HG02943 (cell line): ENCODE measurements around the gene PERM1.

ENCODE experiments used
- ATAC-seq: cut with Tn5 transposase; IDR thresholded peaks from one replicate; pipeline ENCODE4 v1.9.1; 2021; ENCODE audit warnings: mild to moderate bottlenecking, low read depth, moderate library complexity; ENCODE audit not compliant: unreplicated experiment

The PERM1 gene

GRCh38 chr1:966704-967300, 15.1 kb downstream of the PERM1 start:
- ATAC-seq: no peak

DNA sequence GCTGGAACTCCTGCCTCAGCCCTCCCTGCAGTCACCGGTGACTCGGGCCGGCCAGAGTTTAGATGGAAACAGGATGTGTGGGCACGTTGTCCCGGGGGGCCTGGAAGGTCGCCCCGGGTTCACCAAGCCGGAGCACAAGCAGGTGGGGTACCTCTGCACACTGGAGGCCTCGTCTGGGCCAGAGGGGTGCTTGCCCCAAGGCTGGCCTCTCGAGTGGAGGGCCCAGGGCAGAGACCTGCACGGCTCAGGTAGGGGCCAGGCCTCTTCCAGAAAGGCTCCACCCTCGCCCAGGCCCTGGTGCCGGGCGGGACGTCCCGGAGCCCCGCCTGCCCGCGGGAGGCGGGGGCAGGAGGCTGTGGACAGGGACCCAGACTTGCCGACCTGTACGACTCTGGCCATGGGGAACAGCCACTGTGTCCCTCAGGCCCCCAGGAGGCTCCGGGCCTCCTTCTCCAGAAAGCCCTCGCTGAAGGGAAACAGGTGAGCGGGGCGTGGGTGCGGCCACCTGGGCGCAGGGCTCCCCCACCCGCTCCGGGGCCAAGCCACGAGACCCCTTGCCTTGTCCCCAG, 15.7 kb downstream of the PERM1 start, which contains the start of gene PLEKHN1:
PLEKHN1 (plus strand) TSS at position 348 of the 569 bp plus-strand sequence; CDS start at position 398, 50 bp downstream.
- ATAC-seq: no peak

DNA sequence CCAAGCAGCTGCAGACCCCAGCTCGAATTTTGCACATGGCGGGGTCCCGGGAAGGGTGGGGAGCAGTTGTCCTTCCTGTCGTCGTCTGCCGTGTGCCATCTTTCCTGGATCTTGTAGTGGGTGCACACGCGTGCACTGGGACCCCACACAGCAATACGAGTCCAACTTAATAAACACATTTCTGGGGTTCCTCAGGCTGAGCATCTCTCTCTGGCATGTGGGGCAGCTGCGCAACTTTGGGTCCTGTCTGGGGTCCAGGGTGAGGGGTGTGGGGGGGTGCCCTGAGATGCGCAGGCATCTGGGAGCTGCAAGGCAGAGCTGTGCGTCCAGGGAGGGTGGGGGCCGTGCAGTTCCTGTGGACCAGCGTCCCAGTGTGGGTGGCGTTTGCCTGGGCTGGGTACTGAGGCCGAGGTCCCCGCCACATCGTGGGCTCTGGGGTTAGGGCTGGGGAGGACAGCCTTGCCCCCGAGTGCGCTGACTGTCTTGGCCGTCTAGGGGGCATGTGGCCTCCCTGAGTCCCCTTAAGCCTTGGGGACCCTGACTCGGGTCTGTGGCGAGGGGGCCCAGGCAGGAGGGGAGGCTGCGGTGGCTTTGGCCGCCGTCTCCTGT, 16.3 kb downstream of the PERM1 start:
- no peak for ATAC-seq

- ATAC-seq: no peak
These were observed 17.0 kb downstream of the PERM1 start for GRCh38 chr1:964691-965525.

GRCh38 chr1:963746-964525, 18.0 kb downstream of the PERM1 start:
- ATAC-seq: no peak

GRCh38 chr1:963301-963651, 18.6 kb downstream of the PERM1 start:
- ATAC-seq: no peak

DNA sequence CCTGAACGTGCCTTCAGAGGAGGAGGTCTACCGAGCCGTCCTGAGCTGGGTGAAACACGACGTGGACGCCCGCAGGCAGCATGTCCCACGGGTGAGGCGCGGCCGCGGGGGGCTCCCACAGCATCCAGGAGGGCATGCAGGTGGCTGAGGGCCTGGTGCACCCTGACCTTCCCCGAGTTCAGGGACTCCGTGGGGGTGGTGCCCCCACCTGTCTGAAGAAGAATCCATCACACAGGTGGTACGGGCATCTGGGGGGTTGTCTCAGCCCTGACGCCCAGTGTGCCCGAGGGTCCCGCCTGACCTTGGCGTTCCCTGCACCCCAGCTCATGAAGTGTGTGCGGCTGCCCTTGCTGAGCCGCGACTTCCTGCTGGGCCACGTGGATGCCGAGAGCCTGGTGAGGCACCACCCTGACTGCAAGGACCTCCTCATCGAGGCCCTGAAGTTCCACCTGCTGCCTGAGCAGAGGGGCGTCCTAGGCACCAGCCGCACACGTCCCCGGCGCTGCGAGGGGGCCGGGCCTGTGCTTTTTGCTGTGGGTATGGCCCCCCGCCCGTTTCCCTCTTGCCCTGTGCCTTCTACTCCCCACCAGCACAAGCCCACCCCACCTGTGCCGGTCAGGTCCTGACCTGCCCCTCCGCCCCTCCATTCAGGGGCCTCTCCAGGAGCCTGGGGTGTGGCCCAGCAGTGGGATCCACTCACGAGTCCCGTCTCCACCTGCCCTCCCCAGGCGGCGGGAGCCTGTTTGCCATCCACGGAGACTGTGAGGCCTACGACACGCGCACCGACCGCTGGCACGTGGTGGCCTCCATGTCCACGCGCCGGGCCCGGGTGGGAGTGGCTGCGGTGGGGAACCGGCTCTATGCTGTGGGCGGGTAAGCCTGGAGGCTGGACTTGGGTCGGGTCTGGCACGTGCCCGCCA, 19.3 kb downstream of the PERM1 start:
- ATAC-seq: no peak

- no peak for ATAC-seq
These were observed 20.7 kb downstream of the PERM1 start for GRCh38 chr1:961132-961669.

DNA sequence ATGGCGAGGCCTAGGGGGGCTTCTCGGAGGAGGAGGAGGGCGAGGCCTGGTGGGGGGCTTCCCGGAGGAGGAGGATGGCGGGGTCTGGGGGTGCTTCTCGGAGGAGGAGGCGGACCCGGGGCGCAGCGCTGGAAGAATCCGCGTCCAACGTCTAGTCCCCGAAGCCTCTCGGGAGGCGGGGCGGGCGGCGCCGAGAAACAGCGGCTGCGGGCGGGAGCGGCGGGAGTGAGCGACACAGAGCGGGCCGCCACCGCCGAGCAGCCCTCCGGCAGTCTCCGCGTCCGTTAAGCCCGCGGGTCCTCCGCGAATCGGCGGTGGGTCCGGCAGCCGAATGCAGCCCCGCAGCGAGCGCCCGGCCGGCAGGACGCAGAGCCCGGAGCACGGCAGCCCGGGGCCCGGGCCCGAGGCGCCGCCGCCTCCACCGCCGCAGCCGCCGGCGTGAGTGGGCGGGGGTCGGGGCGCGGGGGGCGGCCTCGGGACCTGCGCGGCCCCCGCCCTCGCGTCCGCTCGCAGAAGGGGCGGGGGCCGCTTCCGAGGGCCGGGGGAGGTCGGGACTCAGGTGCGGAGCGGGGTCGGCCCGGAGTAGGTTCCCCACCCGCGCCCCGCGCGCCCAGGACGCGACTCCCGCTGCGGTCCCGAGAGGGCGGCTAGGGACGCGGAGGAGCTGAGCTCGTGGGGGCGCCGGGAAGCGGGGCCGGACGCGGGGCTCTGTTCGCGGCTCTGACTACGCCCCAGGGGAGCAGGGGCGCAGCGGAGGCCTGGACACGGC, 21.3 kb downstream of the PERM1 start, which contains the start of gene KLHL17:
KLHL17 (plus strand) TSS at position 222 of the 769 bp plus-strand sequence; CDS start at position 332, 110 bp downstream.
- no peak for ATAC-seq

- no peak for ATAC-seq
These were observed 22.0 kb downstream of the PERM1 start for GRCh38 chr1:959731-960362.

DNA sequence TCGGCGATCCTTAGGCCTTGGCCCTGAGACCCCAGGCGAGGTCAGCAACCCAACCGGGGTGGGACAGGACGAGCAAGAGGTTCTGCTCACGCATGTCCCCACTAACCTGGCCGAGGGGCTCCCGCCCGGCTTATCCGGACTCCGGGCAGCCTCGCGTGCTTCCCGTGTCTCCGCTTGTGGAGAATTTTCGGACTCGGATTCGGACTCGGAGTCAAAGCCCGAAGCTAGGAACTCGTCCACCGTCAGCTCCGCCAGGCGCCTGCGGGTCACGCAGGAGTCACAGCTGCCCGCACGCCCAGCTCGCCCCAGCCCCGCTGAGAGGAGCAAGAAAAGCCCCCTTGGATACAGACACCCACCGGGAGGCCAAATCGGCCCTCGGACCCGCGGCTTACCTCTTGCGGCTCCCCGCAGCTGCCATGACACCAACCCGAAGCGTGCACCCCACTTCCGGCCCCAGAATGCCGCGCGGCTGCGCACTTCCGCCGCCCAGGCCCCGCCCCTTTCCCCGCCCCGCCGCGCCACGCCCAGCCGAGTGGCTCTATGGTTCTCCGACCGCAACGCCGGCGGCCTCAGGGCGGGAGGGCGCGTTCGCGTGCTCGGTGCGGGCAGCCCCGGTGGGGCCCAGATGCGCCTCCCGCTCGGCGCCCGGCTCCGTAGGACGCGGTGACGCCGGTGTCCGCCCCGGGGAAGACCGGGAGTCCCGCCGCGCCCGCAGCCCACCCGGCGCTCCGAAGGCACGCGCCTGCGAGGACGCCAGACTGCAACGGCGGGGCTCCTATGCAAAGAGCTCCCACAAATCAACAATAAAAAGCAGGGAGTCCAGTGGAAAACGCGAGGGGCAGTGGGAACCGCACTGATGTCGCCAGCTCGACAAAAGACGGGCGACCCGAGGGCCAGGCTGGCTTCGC, 22.8 kb downstream of the PERM1 start, which contains the start of gene NOC2L:
NOC2L (minus strand) TSS at position 434 of the 908 bp plus-strand sequence; CDS start at position 418, 16 bp downstream.
- peak; percentile 62 for ATAC-seq

DNA sequence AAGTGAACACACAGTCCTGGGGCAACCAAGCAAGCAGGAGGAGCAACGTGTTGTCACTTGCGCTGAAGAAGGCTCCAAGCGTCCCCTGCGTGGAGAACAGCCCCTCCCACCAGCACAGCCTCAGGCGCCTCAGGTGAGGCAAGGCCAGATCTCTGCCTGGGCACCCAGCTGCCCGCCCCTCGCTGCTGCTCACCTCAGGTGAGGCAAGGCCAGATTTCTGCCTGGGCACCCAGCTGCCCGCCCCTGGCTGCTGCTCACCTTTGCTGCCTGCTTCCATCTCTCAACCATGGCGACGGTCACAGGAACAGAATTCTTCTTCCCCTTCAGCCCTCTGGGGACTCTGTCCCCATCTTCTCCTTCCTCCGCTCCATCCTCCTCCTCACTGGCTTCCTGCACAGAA, 25.3 kb downstream of the PERM1 start:
- no peak for ATAC-seq

GRCh38 chr1:955474-955873, 26.4 kb downstream of the PERM1 start:
- no peak for ATAC-seq

- no peak for ATAC-seq
These were observed 27.0 kb downstream of the PERM1 start for GRCh38 chr1:954927-955326.

GRCh38 chr1:953524-954320, 28.2 kb downstream of the PERM1 start:
- ATAC-seq: no peak

DNA sequence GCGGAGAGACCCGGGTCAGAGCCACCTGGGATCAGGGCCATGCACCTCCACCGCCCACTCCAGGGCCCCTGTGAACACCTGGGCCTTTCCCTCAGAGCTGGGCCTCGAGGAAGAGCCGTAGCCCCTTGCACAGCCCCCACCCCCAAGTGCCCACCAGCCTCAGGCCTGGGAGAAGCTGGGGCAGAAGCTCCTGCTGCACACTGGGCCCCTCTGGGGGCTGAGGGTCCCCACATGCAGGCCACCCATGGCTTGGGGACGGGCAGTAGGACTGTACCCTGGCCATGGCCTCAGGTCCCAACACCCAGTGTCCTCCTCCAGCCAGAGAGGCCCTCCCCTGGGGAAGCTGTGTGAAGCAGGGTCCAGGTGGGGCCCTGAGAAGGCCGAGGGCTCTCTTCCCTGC, 29.3 kb downstream of the PERM1 start:
- ATAC-seq: no peak
